Stimulated activated CD8-positive, alpha-beta memory T cell treated with anti-CD3 and anti-CD28 coated beads, Interleukin-15, amount 100 ng/mL, for 4 hours (primary cell): ENCODE data around the gene SLC9A7.

ENCODE experiments used
- DNase-seq, 2 donors: peaks; one replicate each; pipeline ENCODE4 v3.0.0-alpha.2; 2020; ENCODE audit warnings: low read depth in 2 of 2

The SLC9A7 gene

DNA sequence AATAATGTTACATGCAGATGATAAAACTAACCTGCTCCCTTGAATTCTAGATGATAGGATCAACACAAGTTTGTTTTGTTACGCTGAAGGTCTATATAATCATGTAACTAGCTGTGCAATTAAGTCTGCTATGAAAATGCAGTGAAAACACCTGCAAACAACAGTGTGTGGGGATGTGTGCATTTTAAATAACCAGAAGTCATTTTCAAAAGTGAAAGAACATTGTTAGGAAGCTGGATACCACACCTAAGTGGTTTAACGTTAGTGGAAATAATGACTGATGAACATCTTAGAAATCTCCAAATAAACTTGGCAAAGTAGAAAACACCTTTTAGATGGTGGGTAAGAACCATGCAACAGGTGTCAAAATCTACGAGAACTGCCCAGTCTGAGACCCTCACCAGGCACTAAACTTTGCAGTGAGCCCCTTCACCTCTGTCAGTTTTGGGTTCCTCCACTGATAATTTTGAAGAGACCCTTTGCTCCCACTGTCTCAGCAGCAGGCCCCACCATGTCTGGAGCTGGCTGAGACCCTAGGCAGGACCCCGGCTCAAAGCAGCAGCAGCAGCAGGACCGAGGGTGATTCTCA lies 148.8 kb downstream of the SLC9A7 start:
- DNase-seq = no peak

DNA sequence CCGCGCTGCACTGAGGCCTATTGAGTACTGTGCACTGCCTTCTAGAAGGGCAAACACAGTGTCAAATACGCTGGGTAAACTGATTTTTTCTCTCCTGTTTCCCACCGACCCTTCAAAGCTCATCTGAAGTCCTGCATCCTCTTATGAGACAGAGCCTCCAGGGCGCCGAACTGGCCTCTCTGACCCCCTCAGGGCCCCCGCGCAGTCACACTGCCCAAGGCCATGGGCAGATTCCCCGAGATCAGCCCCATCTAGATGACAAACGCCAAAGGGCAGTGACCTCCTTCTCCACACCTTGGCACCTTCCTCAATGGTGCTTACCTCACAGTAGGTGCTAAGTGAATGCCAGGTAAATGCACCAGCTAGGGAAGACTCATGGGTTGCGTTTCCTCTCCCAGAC lies 151.0 kb downstream of the SLC9A7 start:
- no peak for DNase-seq

DNA sequence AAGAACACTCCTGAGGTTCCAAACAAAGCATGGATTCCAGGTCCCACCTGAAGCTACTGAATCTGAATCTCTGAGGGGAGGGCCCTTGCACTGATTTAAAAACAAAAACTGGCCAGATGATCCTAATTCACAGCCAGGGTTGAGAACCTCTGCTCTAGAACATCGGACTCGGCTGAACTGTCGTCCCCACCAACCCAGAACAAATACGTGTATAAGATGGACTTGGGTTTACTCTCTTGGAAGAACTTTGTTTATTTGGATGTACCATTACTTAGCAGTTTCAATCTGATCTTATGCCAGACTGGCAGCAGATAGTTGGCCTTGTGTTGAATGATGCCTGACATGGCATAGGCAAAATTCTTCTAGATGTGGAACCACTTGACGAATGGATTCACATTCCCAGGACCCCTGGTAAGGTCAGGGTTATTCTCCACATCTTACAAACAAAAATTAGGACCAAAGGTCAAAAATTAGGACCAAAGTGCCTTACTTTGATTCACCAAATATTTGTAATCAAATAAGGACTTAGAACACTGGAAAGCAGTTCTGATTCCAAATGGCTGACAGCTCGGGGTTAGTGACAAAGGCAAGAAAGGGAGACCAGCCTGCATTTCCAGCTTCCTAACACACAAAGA lies 156.3 kb downstream of the SLC9A7 start:
- DNase-seq = no peak

DNA sequence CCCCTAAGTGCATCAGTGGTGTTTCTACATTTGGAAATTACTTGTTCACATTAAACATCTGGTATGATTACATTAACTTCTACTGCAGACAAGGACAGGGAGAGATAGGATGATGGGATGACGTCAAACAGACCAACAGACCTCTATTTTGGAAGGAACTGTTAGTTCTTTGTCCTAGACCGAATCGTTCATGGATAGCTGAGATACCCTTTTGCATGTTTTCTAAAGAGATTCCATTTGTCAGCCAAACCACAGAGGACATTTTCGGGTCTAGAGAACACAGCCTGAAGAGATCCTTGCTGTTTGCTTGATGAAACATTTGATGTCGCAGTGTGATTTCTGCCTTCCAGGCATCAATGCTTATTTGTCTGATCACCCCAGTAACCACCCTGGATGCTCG lies 157.6 kb downstream of the SLC9A7 start:
- DNase-seq = no peak

DNA sequence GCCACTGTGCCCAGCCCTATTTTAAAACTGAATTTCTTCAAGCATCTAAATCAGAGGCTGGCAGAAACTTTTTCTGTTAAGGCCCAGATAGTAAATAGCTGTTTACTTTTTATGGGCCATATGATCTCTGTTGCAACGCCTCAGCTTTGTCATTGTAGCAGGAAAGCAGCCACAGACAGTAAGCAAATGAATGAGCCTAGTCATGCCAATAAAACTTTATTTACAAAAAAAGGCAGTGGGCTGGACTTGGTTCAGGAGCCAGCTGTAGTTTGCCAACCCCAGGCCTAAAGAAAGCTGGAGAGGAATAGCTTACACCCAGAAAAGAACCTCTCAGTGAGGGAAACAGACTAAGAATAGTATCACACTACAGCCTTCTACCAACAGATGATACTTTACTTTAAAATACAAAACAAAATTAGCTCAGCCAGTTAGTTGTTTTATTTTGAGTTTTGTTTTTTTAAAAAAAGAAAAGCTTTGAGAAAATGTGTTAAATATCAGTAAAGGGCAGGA lies 159.8 kb downstream of the SLC9A7 start:
- DNase-seq = no peak

DNA sequence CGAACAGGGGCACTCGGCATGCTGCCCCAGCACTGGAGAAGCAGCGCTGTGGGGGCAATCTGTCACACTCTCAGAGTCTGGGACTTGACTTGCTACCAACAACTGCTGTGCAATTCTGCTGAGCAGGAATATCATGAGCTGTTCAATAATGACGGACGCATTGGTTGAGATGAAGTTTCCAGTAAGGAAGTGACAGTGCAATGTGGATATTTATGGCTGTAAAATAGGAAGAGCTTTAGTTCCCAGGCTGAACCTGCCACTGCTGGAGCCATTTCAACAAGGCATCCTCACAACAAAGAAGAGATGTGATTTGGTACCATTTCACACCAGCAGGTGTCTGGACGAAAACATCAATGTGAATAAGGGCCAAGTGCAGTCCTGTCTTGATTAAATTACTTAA lies 161.1 kb downstream of the SLC9A7 start:
- no peak for DNase-seq

DNA sequence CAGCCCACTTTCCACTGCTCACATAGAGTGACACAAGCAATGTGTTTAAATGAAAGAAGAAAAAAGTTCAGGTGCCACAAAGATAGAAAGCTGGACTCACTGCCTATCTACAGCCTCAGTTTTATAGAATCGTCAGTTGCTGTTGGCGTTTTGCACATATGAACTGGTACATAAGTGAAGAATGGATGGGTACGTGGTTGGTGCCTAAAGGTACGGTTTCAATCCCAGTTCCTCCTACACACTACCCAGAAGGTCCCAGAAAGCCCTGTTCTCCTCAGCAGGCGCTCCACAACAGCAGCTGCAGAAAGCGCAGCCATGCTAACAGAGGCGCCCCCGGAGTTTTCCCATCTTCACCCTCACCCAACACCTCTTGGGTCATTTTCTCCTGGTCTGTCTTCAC lies 161.7 kb downstream of the SLC9A7 start:
- DNase-seq = no peak

DNA sequence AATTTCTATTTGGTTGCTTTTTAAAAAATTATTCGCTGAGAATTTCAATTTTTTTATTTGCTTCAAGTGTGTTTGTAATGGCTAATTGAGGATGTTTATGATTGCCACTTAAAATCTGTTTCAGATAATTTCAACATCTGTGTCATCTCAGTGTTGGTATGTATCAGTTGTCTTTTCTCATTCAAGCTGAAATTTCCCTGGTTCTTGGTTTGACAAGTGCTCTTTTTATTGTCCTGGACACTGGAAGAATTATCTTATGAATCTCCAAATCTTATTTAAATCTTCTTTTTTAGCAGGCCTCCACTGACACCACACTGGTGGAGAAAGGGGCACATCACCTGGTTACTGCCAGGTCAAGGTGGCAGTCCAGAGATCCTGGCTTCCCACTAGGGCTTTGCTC lies 163.8 kb downstream of the SLC9A7 start:
- DNase-seq = no peak

DNA sequence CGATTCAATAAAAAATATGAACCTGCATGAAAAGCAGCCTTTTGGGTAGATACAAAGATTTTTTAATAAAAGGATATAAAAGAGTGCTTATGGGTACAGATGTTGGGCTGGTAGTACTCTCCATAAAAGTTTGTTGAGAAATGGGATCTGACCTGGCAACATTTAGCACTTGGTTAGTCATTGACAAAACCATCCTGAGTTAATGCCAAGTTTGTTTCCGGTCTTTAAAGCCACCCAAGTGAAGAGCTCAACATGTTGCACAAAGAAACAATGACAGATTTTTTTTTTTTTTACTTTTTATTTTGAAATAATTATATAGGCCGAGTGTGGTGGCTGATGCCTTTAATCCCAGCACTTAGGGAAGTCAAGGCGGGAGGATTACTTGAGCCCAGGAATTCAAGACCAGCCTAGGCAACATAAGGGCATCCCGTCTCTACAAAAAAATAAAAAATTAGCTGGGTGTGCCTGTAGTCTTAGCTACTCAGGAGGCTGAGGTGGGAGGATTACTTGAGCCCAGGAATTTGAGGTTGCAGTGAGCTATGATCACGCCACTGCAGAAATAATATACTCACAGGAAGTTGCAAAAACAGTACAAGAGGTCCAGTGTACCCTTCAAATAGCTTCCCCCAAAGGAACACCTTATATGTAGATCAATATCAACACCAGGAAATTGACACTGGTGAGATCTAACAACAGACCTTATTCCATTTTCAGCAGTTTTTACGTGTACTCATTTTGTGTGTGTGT lies 168.8 kb downstream of the SLC9A7 start:
- DNase-seq = no peak

DNA sequence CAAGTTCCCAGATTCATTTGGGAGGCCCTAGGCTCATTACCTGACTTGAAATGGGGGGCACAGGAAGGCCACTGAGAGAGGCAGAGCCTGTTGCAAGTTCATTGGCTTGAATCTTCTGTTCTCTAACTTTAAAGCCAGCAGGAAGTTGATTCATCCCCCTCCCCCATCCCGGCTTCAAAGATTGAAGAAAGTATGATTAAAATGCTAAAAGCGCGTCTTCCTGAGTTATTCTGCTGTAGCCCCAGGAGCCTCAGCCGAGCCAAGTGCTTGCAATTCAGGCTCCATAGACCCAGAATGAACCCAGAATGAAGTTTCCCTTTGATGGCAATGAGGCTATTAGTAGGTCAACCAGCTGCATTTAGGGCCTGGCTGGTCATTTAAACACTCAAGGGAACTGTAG lies 170.7 kb downstream of the SLC9A7 start:
- no peak for DNase-seq

DNA sequence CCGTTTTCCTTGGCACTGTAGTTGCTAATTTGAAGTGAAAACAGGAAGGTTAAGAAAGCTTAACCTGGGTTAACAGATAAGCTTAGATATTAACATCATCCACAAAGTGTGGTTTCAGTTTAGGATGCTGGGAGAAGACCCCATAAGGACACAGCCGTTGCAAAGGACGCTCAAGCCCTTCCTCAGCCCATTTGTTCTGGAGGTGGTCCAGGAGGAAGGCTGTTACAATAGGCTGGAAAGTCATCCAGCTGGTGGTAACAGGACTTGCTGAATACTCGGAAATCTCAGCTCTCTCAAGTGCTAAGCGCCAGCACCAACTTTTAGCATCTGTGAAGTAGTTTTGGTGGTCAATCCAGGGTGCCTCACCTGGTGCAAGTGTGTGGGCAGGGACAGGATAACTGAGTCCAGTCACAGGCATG lies 171.2 kb downstream of the SLC9A7 start:
- DNase-seq = no peak

DNA sequence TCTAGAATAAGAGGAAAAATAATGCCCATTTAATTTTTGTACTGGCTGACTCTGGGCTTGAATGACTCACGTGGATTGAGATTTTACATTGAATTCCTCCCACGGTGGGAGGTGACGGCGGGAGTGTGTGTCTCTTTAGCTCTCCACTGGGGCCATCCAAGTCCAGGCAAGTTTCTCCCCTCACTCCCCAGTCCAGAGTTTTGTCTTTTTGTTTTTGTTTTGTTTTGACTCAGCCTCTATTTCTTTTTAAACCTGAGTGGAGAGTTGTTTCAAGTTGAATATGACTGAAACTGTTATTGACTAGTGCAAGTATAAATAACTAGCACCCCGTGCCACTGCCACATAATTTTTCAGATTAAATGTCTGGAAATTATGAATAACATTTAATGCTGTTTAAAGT lies 171.8 kb downstream of the SLC9A7 start:
- no peak for DNase-seq

DNA sequence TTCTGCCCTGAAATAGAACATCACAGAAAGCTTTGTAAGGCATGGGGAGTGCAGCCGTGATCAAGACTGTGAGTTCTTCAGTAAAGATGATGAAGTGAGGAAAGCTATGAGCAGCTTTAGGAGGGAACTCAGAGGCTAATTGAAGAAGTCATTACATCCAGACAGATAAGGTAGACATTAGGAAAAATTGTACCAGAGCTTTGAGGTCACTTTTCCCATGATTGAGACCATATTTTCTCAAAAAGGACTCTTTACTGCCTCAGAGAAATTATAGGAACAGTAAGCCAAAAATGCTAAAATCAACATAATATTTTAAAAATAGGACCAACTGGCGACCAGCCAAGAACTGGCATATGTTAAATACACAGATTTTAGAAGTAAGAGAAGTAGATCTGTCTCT lies 174.2 kb downstream of the SLC9A7 start:
- DNase-seq = no peak

DNA sequence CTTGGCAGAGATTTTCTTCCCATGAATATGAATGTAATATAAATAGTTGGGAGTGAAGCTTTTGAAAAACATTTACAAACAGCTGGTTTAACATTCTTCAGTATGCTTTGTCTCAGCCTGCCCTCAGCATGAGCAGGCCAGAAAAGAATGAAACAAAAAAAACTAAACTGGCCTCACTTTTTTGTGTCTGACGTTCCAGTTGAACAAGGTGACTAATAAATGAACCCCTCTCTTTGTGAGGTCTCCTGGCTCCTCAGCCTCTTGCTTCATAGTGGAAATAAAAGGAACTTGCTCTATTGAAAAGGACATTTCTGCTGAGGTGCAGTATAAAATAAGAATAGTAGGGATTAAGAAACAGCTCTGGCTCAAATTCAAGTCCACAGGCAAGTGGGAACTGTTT lies 176.0 kb downstream of the SLC9A7 start:
- no peak for DNase-seq

DNA sequence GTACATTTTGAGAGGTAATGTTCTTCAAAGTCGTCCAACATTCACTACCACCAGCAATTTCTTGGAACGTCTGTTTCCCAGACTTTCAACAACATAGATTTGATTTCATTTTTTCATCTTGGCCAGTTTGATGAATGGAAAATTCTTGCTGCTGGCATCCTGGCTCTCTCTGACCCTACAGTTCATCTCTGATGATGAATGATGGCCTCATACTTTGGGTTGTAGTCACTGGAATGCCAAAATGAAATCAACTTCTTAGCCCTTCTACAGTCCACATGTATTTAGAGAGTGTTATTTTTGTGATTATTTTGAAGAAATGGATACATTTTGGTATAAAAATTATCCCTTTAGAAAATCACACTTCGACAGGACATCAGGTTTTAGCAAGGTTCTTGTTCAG lies 176.6 kb downstream of the SLC9A7 start:
- DNase-seq = no peak

DNA sequence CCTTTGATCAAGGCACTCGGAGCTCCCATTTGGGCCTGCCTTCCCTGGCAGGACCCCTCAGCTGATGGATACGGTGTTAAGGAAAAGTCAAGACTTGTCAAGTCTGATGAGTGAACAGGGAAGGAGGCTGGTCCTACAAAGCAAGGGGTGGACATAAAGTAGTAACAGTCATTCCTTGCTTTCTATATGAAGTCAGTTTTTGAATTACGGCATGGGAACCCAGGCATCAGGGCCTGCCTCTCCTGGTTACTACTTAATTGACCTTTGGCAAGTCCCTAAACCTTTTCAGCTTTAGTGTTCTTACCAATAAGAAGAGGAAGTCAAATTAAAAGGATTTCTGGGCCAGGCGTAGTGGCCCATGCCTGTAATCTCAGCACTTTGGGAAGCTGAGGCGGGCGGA lies 178.3 kb downstream of the SLC9A7 start:
- DNase-seq = no peak

DNA sequence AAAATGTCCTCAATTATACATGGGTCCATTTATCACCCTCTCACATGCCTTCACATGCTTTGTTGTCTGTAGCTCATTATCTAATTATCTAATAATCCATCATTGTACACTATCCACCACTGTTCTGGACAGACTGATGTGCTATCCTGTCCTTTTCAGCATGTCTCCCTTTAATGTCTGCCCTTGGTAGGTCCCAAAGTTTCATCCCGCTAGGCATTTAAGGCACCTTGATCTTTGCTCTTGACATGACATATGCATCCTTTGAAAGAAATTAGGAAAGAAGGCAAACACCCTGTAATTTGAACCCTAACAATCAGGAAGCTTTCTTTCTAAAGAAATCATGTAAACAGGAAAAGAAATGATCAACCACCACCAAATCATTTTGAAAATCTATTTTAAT lies 179.7 kb downstream of the SLC9A7 start:
- DNase-seq = no peak

DNA sequence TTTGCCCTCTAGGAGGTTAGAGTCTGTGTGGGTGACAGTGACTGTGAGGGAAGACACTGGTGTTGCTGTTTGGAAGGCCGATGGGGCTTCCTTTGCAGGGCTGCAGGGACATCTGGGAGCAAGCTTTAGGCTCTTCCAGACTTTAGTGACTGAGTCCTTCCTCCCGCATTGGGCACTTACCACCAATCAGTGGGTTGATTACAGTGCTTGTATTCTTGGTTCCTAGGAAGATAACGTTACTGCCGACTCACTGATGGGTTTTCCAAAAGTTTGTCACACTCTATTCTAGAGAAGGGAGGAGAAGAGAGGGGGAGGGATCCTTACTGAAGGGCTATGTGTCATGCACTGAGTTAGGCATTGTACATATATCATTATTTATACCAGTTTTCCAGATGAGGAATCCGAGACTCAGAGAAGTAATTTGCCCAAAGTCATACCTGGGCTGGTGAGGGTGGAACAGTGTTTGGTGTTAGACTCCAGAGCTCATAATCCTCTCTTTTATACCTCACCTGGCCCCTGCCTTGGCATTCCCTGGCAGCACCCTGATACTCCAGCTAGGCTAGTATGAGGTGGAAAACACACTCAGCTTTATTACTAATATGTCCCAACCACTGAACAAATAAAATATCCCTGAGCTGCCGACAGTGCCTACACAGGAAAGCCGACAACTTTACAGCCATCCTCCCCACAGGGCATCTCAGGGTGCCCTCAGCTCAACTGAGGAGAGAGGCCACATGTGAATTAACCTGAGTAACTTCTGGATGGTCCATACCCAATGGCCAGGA lies 181.5 kb downstream of the SLC9A7 start:
- DNase-seq = no peak

DNA sequence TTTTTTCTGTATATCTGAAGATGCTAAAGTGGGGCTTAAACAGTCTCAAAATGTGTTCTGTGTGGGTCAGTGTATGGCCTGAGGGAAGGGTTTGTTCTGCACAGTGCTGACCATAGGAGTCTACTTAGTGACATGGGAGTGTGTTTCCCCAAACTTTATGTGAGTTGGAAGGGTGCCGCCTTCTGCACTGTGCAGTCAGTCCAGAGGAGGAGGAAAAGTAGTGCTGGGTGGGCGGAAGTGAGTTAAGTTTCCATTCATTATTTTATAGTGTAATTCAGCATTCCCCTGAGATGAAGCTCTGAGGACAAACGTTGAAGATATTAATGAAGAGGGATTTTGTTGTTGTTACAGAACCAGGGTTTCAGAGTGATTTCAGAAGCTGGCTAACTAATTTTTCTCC lies 182.5 kb downstream of the SLC9A7 start:
- no peak for DNase-seq

DNA sequence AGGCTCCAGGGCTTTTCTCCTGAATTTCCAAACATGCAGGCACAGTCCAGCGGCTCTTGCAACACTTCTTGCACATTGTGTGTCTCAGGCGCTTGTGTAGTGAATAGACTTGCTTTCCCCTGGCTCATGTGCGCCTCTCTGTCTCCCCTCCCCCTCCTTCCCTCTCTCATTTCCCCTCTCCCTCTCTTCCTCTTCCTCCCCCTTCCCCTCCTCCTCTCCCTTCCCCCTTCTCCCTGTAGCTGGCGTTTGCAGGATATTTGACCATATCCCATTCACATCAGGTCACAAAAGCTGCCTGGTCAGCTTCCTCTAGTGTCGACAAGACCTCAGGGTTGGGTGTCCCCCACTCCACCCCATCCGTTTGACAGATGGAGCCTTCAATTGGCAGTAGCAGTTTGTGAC lies 182.9 kb downstream of the SLC9A7 start:
- no peak for DNase-seq

DNA sequence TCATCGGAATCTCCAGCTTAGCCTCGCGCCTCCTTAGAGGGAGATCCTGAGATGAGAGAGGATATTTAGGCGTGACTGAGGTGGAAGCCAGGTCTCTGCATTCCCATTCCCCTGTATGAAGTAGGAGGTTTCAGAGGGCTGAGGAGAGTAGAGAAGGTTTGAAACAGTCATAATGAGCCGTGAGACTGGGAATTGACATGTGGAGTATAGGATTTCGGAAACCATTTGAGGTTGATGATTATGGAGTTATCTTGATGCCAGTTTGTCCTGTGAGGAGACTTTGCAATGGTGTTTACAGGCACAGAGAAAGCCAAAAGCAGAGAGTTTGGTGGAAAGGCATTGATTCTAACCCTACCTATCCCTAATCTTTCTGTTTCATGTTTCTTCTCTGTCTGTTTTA lies 183.3 kb downstream of the SLC9A7 start:
- no peak for DNase-seq

DNA sequence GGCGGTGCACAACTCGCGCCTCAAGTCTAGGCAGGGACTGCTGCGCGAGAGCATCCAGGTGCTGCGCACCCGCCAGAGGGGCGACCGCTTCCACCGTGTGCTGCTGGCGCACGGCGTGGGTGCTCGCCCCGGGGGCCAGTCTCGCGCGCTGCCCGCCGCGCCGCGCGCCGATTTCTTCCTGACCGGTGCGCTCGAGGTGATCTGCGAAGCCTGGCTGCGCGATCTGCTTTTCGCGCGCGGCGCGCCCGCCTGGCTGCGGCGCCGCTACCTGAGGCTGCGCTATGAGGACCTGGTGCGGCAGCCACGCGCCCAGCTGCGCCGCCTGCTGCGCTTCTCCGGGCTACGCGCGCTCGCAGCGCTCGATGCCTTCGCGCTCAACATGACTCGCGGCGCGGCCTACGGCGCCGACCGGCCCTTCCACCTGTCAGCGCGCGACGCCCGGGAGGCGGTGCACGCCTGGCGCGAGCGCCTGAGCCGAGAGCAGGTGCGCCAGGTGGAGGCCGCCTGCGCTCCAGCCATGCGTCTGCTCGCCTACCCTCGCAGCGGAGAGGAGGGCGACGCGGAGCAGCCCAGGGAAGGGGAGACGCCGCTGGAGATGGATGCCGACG lies 184.0 kb downstream of the SLC9A7 start:
- DNase-seq = peak in 1 of 2 donors; percentile 13
